Measurements from ENCODE around the gene FAM240B.

DNA sequence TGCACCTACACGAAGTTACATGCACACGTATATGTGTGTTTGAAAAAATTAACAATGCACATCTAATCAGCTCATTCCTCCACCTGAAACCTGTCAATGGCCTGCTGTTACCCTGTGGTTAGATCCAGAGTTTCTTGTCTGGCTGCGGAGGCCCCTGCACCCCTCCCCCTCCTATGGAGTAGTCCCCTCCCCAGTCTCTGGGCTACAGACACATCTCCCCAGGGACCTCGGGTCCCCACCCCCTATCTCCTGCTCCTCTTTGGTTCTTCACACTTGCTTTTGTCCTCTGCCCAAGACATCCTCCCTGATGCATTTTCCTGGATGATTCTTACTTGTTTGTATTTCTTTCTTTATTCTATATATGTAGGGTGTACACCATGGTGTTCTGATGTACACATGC is 27.2 kb downstream of the FAM240B start:
- TF ChIP-seq, protein P1, sequence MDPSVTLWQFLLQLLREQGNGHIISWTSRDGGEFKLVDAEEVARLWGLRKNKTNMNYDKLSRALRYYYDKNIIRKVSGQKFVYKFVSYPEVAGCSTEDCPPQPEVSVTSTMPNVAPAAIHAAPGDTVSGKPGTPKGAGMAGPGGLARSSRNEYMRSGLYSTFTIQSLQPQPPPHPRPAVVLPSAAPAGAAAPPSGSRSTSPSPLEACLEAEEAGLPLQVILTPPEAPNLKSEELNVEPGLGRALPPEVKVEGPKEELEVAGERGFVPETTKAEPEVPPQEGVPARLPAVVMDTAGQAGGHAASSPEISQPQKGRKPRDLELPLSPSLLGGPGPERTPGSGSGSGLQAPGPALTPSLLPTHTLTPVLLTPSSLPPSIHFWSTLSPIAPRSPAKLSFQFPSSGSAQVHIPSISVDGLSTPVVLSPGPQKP (IDR thresholded peaks at IDR 0.05; ENCODE audit: borderline replicate concordance, low read depth, low read length), result no peak
- TF ChIP-seq BHLHE40 (IDR thresholded peaks at IDR 0.05; ENCODE audit: low read depth, low read length), result no peak
- TF ChIP-seq RAD21 (IDR thresholded peaks at IDR 0.05; ENCODE audit: low read length), result no peak
- TF ChIP-seq, protein P2, sequence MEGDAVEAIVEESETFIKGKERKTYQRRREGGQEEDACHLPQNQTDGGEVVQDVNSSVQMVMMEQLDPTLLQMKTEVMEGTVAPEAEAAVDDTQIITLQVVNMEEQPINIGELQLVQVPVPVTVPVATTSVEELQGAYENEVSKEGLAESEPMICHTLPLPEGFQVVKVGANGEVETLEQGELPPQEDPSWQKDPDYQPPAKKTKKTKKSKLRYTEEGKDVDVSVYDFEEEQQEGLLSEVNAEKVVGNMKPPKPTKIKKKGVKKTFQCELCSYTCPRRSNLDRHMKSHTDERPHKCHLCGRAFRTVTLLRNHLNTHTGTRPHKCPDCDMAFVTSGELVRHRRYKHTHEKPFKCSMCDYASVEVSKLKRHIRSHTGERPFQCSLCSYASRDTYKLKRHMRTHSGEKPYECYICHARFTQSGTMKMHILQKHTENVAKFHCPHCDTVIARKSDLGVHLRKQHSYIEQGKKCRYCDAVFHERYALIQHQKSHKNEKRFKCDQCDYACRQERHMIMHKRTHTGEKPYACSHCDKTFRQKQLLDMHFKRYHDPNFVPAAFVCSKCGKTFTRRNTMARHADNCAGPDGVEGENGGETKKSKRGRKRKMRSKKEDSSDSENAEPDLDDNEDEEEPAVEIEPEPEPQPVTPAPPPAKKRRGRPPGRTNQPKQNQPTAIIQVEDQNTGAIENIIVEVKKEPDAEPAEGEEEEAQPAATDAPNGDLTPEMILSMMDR (conservative IDR thresholded peaks at IDR 0.05; ENCODE audit: low read depth, low read length), result no peak
- TF ChIP-seq POLR2A (IDR thresholded peaks at IDR 0.05; ENCODE audit: low read depth, low read length), result no peak
- TF ChIP-seq FOS (IDR thresholded peaks at IDR 0.05; ENCODE audit: low read depth, low read length), result no peak
- TF ChIP-seq MAFK (IDR thresholded peaks at IDR 0.05; ENCODE audit: low read depth, low read length), result no peak
- TF ChIP-seq MXI1 (IDR thresholded peaks at IDR 0.05; ENCODE audit: borderline replicate concordance, low read depth, low read length), result no peak
- TF ChIP-seq NFE2L2 (IDR thresholded peaks at IDR 0.05; ENCODE audit: low read depth, low read length), result no peak
- no peak for TF ChIP-seq RFX5 (IDR thresholded peaks at IDR 0.05; ENCODE audit: low read depth, low read length)
- no peak for TF ChIP-seq MAZ (IDR thresholded peaks at IDR 0.05; ENCODE audit: borderline replicate concordance, low read depth, low read length)
